ENCODE results near the gene POU2AF3. TPM values are rescaled to one million over a fixed set of nuclear protein-coding genes. Genes with fewer than 3 reads are reported as not detected.

The POU2AF3 gene
- total and polyA plus RNA-seq, 10 of the 15 experiments (the other 5 are each of a cell fraction or from before 2014, with no cell fraction given), result 0.17 TPM; not detected in 8

DNA sequence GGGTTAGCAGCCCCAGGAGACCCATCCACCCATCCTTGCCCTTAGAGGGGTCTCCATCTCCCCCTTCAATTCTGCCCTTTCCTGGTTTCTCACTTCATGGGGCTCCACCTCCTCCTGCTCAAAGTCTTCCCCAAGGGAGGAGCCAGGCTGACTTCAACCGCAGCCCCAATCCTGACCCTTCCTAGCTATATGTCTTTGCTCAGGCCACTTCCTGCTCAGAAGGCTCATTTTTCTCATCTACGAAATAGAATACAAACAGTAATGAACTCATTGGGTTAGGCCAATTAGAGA is 56.2 kb downstream of the POU2AF3 start (continued):
- TF ChIP-seq EZH2 (IDR thresholded peaks at IDR 0.05; ENCODE audit: borderline replicate concordance, control insufficient read depth, low read depth, low read length) (no peak), IKZF1 (conservative IDR thresholded peaks at IDR 0.05) (no peak), ASH2L (IDR thresholded peaks at IDR 0.05; ENCODE audit: borderline replicate concordance, low read depth) (no peak), FOXK2 (IDR thresholded peaks at IDR 0.05) (no peak), EED (IDR thresholded peaks at IDR 0.05; ENCODE audit: low read depth) (no peak), BRCA1 (IDR thresholded peaks at IDR 0.05; ENCODE audit: low read depth, low read length) (no peak)

DNA sequence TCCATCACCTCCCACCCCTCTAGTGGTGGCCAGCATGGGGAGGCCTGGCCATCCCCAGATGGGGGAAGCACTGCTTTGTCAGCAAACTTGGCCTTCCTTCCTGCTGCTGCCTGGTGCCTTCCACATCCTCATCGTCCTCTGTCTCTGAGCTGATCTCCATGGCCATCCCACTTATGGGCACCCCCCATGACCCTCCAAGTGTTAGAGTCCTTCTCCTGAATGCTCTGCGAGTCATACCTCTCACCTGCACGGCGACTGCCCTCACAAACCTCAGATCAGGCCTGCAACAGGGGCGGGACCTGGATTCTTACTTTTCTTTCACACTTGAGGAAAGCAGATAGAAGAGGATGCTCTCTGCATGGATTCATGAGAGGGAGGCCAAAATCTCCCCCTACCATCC is 56.8 kb downstream of the POU2AF3 start:
- ChIA-PET POLR2A (interaction anchor here (0.6 kb wide), 1 partner anchor 19 kb away, joined by 5 read pairs; no protein-coding TSS in a partner anchor), SMC1A (ENCODE audit: uncharacterized antibody, unreplicated experiment) (interaction anchor here (0.8 to 32.6 kb wide), 5 partner anchors 9 to 62 kb away, joined by 3 to 972 read pairs (median 3); no protein-coding TSS in a partner anchor), RAD21 (ENCODE audit: unreplicated experiment) (no interaction called here), CTCF (interaction anchor here (0.7 to 1.1 kb wide), 2 partner anchors 72 to 73 kb away, joined by 3 to 5 read pairs; no protein-coding TSS in a partner anchor)
- intact Hi-C loops (cut with micrococcal nuclease; ENCODE audit: unreplicated experiment), result no loop called here
- Histone ChIP-seq H3K9ac (ENCODE audit: control insufficient read depth, insufficient read depth, low read length) (no peak overlapping the region), H3K4me1 (ENCODE audit: control insufficient read depth, insufficient read depth, low read length) (no peaks in the 10 kb centered on the region), H3K4me3 (no peak overlapping the region), H3K79me2 (ENCODE audit: control insufficient read depth, insufficient read depth, low read length) (peaks cover 11% of the 10 kb centered on the region), H4K20me1 (ENCODE audit: control insufficient read depth, insufficient read depth) (no peaks in the 10 kb centered on the region), H3K27me3 (replicated peaks in 1 of 2; ENCODE audit: control insufficient read depth in 2 of 2, insufficient read depth in 2 of 2, low read length in 1 of 2) (no peaks in the 10 kb centered on the region), H3K4me2 (ENCODE audit: control insufficient read depth, insufficient read depth) (no peak overlapping the region), H3K27ac (ENCODE audit: control insufficient read depth, insufficient read depth) (no peak overlapping the region), H3K9me3 (replicated peaks; ENCODE audit: control insufficient read depth, insufficient read depth, low read length) (no peaks in the 10 kb centered on the region), H2AFZ (ENCODE audit: control insufficient read depth, low read depth, low read length) (no peak overlapping the region), H3K36me3 (ENCODE audit: control insufficient read depth in 2 of 2, insufficient read depth in 2 of 2, low read length in 1 of 2) (peaks cover 35 to 59% of the 10 kb centered on the region in 2 experiments)
- DNase-seq (ENCODE audit: low read depth, low spot score) (no peak), FAIRE-seq (no peak), ATAC-seq (no peak)
- 88% methylated on average over 5 of the region's 5 CpGs for WGBS (ENCODE audit: insufficient coverage, insufficient replicate concordance, low lambda C conversion rate, missing lambda C conversion rate)
- no TSS peak for BruUV-seq (replicated peaks)
- in situ Hi-C loops (cut with MboI), result no loop called here
- TF ChIP-seq, protein P1, sequence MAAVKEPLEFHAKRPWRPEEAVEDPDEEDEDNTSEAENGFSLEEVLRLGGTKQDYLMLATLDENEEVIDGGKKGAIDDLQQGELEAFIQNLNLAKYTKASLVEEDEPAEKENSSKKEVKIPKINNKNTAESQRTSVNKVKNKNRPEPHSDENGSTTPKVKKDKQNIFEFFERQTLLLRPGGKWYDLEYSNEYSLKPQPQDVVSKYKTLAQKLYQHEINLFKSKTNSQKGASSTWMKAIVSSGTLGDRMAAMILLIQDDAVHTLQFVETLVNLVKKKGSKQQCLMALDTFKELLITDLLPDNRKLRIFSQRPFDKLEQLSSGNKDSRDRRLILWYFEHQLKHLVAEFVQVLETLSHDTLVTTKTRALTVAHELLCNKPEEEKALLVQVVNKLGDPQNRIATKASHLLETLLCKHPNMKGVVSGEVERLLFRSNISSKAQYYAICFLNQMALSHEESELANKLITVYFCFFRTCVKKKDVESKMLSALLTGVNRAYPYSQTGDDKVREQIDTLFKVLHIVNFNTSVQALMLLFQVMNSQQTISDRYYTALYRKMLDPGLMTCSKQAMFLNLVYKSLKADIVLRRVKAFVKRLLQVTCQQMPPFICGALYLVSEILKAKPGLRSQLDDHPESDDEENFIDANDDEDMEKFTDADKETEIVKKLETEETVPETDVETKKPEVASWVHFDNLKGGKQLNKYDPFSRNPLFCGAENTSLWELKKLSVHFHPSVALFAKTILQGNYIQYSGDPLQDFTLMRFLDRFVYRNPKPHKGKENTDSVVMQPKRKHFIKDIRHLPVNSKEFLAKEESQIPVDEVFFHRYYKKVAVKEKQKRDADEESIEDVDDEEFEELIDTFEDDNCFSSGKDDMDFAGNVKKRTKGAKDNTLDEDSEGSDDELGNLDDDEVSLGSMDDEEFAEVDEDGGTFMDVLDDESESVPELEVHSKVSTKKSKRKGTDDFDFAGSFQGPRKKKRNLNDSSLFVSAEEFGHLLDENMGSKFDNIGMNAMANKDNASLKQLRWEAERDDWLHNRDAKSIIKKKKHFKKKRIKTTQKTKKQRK (IDR thresholded peaks at IDR 0.05; ENCODE audit: low read depth, low read length), result no peak
- TF ChIP-seq, protein P2, sequence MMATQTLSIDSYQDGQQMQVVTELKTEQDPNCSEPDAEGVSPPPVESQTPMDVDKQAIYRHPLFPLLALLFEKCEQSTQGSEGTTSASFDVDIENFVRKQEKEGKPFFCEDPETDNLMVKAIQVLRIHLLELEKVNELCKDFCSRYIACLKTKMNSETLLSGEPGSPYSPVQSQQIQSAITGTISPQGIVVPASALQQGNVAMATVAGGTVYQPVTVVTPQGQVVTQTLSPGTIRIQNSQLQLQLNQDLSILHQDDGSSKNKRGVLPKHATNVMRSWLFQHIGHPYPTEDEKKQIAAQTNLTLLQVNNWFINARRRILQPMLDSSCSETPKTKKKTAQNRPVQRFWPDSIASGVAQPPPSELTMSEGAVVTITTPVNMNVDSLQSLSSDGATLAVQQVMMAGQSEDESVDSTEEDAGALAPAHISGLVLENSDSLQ (IDR thresholded peaks at IDR 0.05), result no peak
- TF ChIP-seq, protein P3, sequence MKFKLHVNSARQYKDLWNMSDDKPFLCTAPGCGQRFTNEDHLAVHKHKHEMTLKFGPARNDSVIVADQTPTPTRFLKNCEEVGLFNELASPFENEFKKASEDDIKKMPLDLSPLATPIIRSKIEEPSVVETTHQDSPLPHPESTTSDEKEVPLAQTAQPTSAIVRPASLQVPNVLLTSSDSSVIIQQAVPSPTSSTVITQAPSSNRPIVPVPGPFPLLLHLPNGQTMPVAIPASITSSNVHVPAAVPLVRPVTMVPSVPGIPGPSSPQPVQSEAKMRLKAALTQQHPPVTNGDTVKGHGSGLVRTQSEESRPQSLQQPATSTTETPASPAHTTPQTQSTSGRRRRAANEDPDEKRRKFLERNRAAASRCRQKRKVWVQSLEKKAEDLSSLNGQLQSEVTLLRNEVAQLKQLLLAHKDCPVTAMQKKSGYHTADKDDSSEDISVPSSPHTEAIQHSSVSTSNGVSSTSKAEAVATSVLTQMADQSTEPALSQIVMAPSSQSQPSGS (IDR thresholded peaks at IDR 0.05; ENCODE audit: low read length), result no peak
- TF ChIP-seq EZH2 (IDR thresholded peaks at IDR 0.05; ENCODE audit: borderline replicate concordance, control insufficient read depth, low read depth, low read length) (no peak), ZZZ3 (IDR thresholded peaks at IDR 0.05; ENCODE audit: control insufficient read depth, insufficient read length, low read depth) (no peak), ZBED1 (IDR thresholded peaks at IDR 0.05; ENCODE audit: borderline replicate concordance) (no peak), KDM1A (IDR thresholded peaks at IDR 0.05; ENCODE audit: borderline replicate concordance) (no peak), LARP7 (IDR thresholded peaks at IDR 0.05) (no peak)
